H1 (cell line): ENCODE data around the gene PRTN3. TPM values are rescaled to one million over a fixed set of nuclear protein-coding genes. Genes with fewer than 3 reads are reported as not detected.
A peak's percentile ranks its signal among the peaks of the same experiment; 100 is the strongest.

ENCODE experiments used
- CTCF ChIA-PET: fragments of 300-600 bp; sonication (Branson Sonifier 250); formaldehyde crosslinking; loops from one replicate; lab custom pipeline; 2021; ENCODE audit not compliant: partially characterized antibody; lab: Charles Lee
- POLR2A ChIA-PET: fragments of 300-600 bp; sonication (Branson Sonifier 250); formaldehyde crosslinking; loops from one replicate; lab custom pipeline; 2021; ENCODE audit warnings: inconsistent platforms; ENCODE audit not compliant: partially characterized antibody; lab: Charles Lee
- DNase-seq, 2 experiments: peaks; one replicate each; pipeline versions ENCODE4 v3.0.0 to v3.0.0-alpha.2; 2010 to 2022; ENCODE audit warnings: low spot score in 2 of 2, low read depth in 1 of 2, mixed read lengths in 1 of 2
- FAIRE-seq: peaks from 2 replicates; lab custom pipeline; 2011; peaks lifted over from hg19 to GRCh38; lab: Jason Lieb, UNC
- H2AFZ ChIP-seq: 2 replicates; pipeline ENCODE4 v1.8.1; 2012; ENCODE audit warnings: low read length, inconsistent platforms
- H2AK5ac ChIP-seq: 2 replicates; pipeline ENCODE4 v1.6.1; 2013; ENCODE audit warnings: low read depth, low read length
- H2BK120ac ChIP-seq: replicated peaks from 2 replicates; pipeline ENCODE3; 2013; ENCODE audit warnings: low read depth, low read length, inconsistent platforms
- H2BK12ac ChIP-seq: 2 replicates; pipeline ENCODE4 v1.6.1; 2013; ENCODE audit warnings: low read depth, low read length
- H2BK15ac ChIP-seq: 2 replicates; pipeline ENCODE4 v1.6.1; 2013; ENCODE audit warnings: low read length
- H2BK20ac ChIP-seq: 2 replicates; pipeline ENCODE4 v1.6.1; 2013; ENCODE audit warnings: low read length
- H2BK5ac ChIP-seq: 2 replicates; pipeline ENCODE4 v1.6.1; 2013; ENCODE audit warnings: low read depth, low read length
- H3K14ac ChIP-seq: 2 replicates; pipeline ENCODE4 v1.6.1; 2013; ENCODE audit warnings: inconsistent platforms; ENCODE audit not compliant: insufficient read length
- H3K18ac ChIP-seq: 2 replicates; pipeline ENCODE4 v1.6.1; 2013; ENCODE audit warnings: low read length; ENCODE audit errors: extremely low read depth
- H3K23ac ChIP-seq: 2 replicates; pipeline ENCODE4 v1.6.1; 2013; ENCODE audit warnings: inconsistent platforms; ENCODE audit not compliant: insufficient read length
- H3K23me2 ChIP-seq: 2 replicates; pipeline ENCODE4 v1.6.1; 2013; ENCODE audit warnings: low read depth, low read length
- H3K27ac ChIP-seq: 2 replicates; pipeline ENCODE4 v1.6.1; 2011; ENCODE audit warnings: low read depth, low read length, inconsistent platforms
- H3K27me3 ChIP-seq, 4 experiments: replicated peaks in 1 of 4; 1 replicate in 1 of 4; 2 replicates in 3 of 4; pipeline versions ENCODE4 v1.6.1 to v1.8.1; 2011 to 2013; ENCODE audit warnings: low read length in 3 of 4, mild to moderate bottlenecking in 3 of 4, inconsistent platforms in 2 of 4, mixed read lengths in 2 of 4, moderate library complexity in 1 of 4; ENCODE audit not compliant: control insufficient read depth in 3 of 4, insufficient read depth in 3 of 4; ENCODE audit errors: extremely low read depth in 1 of 4
- H3K36me3 ChIP-seq, 4 experiments: 2 replicates each; pipeline versions ENCODE4 v1.6.1 to v1.8.1; 2011 to 2013; ENCODE audit warnings: mild to moderate bottlenecking in 4 of 4, low read length in 3 of 4, moderate library complexity in 2 of 4, control low read depth in 1 of 4, inconsistent platforms in 1 of 4; ENCODE audit not compliant: insufficient read depth in 4 of 4, control insufficient read depth in 2 of 4
- H3K4ac ChIP-seq: replicated peaks from 2 replicates; pipeline ENCODE3; 2013; ENCODE audit warnings: low read length, low read depth, mixed read lengths, inconsistent platforms; ENCODE audit not compliant: insufficient read length
- H3K4me1 ChIP-seq, 4 experiments: replicated peaks in 1 of 4; 1 replicate in 1 of 4; 2 replicates in 3 of 4; pipeline versions ENCODE4 v1.6.1 to v1.8.1; 2011 to 2013; ENCODE audit warnings: low read length in 3 of 4, inconsistent platforms in 2 of 4, mixed read lengths in 1 of 4; ENCODE audit not compliant: insufficient read depth in 4 of 4, control insufficient read depth in 3 of 4
- H3K4me2 ChIP-seq, 2 experiments: 2 replicates each; pipeline versions ENCODE4 v1.6.1 to v1.8.1; 2011 to 2013; ENCODE audit warnings: low read depth in 2 of 2, low read length in 2 of 2, control low read depth in 1 of 2, inconsistent platforms in 1 of 2, mild to moderate bottlenecking in 1 of 2; ENCODE audit not compliant: insufficient read depth in 1 of 2
- H3K4me3 ChIP-seq, 4 experiments: fragments of 200-600, 300-600 bp in 1 of 4; sonication (generic), shearing (Covaris generic), sonication (Bioruptor Twin) in 1 of 4; 2 replicates each; pipeline versions ENCODE4 v1.5.1 to v1.8.1; 2011 to 2016; ENCODE audit warnings: low read length in 4 of 4, low read depth in 3 of 4, control low read depth in 2 of 4, inconsistent platforms in 2 of 4, mild to moderate bottlenecking in 2 of 4, mixed read lengths in 1 of 4, moderate library complexity in 1 of 4; ENCODE audit not compliant: insufficient read depth in 2 of 4; ENCODE audit errors: extremely low read depth in 1 of 4
- H3K56ac ChIP-seq: replicated peaks from 2 replicates; pipeline ENCODE3; 2013; ENCODE audit warnings: low read depth, mild to moderate bottlenecking, mixed read lengths, low read length, inconsistent platforms; ENCODE audit not compliant: insufficient read length
- H3K79me1 ChIP-seq: 2 replicates; pipeline ENCODE4 v1.6.1; 2013; ENCODE audit warnings: low read depth, low read length, control low read depth
- H3K79me2 ChIP-seq, 2 experiments: 2 replicates each; pipeline versions ENCODE4 v1.6.1 to v1.8.1; 2012 to 2013; ENCODE audit warnings: low read length in 2 of 2, mild to moderate bottlenecking in 2 of 2, inconsistent platforms in 1 of 2; ENCODE audit not compliant: insufficient read depth in 2 of 2, control insufficient read depth in 1 of 2
- H3K9ac ChIP-seq, 4 experiments: replicated peaks in 1 of 4; 1 replicate in 1 of 4; 2 replicates in 3 of 4; pipeline versions ENCODE4 v1.6.1 to v1.8.1; 2011 to 2013; ENCODE audit warnings: low read depth in 3 of 4, low read length in 3 of 4, control low read depth in 2 of 4, mild to moderate bottlenecking in 2 of 4, moderate library complexity in 2 of 4, inconsistent platforms in 1 of 4; ENCODE audit errors: extremely low read depth in 1 of 4
- H3K9me3 ChIP-seq, 2 experiments: 2 replicates each; pipeline versions ENCODE4 v1.6.1 to v1.8.1; 2012 to 2013; ENCODE audit warnings: mild to moderate bottlenecking in 2 of 2, moderate library complexity in 2 of 2, control low read depth in 1 of 2, inconsistent platforms in 1 of 2, low read depth in 1 of 2, low read length in 1 of 2, mixed read lengths in 1 of 2; ENCODE audit not compliant: insufficient read depth in 2 of 2
- H4K20me1 ChIP-seq, 2 experiments: replicated peaks in 1 of 2; 2 replicates each; pipeline versions ENCODE3 to v1.8.1; 2011 to 2013; ENCODE audit warnings: inconsistent platforms in 2 of 2, low read length in 2 of 2, mild to moderate bottlenecking in 1 of 2; ENCODE audit not compliant: insufficient read depth in 2 of 2, control insufficient read depth in 1 of 2
- H4K5ac ChIP-seq: 2 replicates; pipeline ENCODE4 v1.6.1; 2013; ENCODE audit warnings: low read length, low read depth, mixed read lengths, inconsistent platforms; ENCODE audit not compliant: insufficient read length
- H4K8ac ChIP-seq: 2 replicates; pipeline ENCODE4 v1.8.0; 2013; ENCODE audit warnings: mild to moderate bottlenecking, moderate library complexity, low read length, inconsistent platforms; ENCODE audit not compliant: insufficient read depth; ENCODE audit errors: extremely low read depth
- H4K91ac ChIP-seq: replicated peaks from 2 replicates; pipeline ENCODE3; 2013; ENCODE audit warnings: low read length, mixed read lengths, inconsistent platforms; ENCODE audit not compliant: insufficient read length
- ATF2 ChIP-seq: IDR thresholded peaks from 2 replicates; pipeline ENCODE4 v1.6.1; 2012; ENCODE audit warnings: low read length, inconsistent platforms
- BRCA1 ChIP-seq: IDR thresholded peaks from 2 replicates; pipeline ENCODE4 v1.6.1; 2012; ENCODE audit warnings: low read depth, low read length, improper control_type of control experiment
- CBX8 ChIP-seq: fragments of 300-800, 300-1000 bp; sonication (generic); IDR thresholded peaks from 2 replicates; pipeline ENCODE4 v1.7.1; 2016; ENCODE audit warnings: low read depth, low read length, borderline replicate concordance
- CHD1 ChIP-seq: IDR thresholded peaks from 2 replicates; pipeline ENCODE4 v1.6.1; 2012; ENCODE audit warnings: low read depth, low read length, improper control_type of control experiment
- CREB1 ChIP-seq: IDR thresholded peaks from 2 replicates; pipeline ENCODE4 v1.6.1; 2012; ENCODE audit warnings: inconsistent platforms
- EGR1 ChIP-seq: IDR thresholded peaks from 2 replicates; pipeline ENCODE4 v1.6.1; 2011; ENCODE audit warnings: low read depth, low read length, borderline replicate concordance
- SP1 ChIP-seq: IDR thresholded peaks from 2 replicates; pipeline ENCODE4 v1.6.1; 2011; ENCODE audit warnings: low read depth, low read length
- SP2 ChIP-seq: IDR thresholded peaks from 2 replicates; pipeline ENCODE4 v1.6.1; 2012; ENCODE audit warnings: mild to moderate bottlenecking, low read length, inconsistent platforms
- TAF7 ChIP-seq: optimal IDR thresholded peaks from 2 replicates; pipeline ENCODE3; 2011; ENCODE audit warnings: low read depth, mild to moderate bottlenecking, inconsistent platforms, low read length, moderate library complexity, borderline replicate concordance
- TCF12 ChIP-seq: IDR thresholded peaks from 2 replicates; pipeline ENCODE4 v1.6.1; 2011; ENCODE audit warnings: low read depth, mild to moderate bottlenecking, low read length
- WGBS, 2 experiments: shearing (Covaris generic) in 1 of 2; methylation state at CpG; one replicate each; pipeline versions ENCODE4 v1.1.6 to v1.1.7; 2013 to 2015; ENCODE audit warnings: low lambda C conversion rate in 2 of 2, mixed read lengths in 2 of 2, inconsistent platforms in 1 of 2, low coverage in 1 of 2, missing lambda C conversion rate in 1 of 2; ENCODE audit not compliant: insufficient replicate concordance in 2 of 2, insufficient coverage in 1 of 2, insufficient read length in 1 of 2; ENCODE audit errors: extremely low coverage in 1 of 2, missing lambda C conversion rate in 1 of 2; 5-methylcytosine and 5-hydroxymethylcytosine counted together
- polyA plus RNA-seq, 7 experiments: library from polyadenylated mRNA; depleted of rRNA in 3 of 7; stranded (reverse) in 5 of 7; unstranded in 2 of 7; fragments of >200 nt in 5 of 7; fragments of 200-250 nt in 2 of 7; gene quantifications; 1 replicate in 5 of 7; 2 replicates in 1 of 7; 4 replicates in 1 of 7; pipeline versions ENCODE4 v1.2.1 to v1.2.3, GENCODE V29; 2011 to 2013; ENCODE audit warnings: missing spikeins in 2 of 7, mixed read lengths in 2 of 7
- total RNA-seq: library from RNA; stranded (reverse); fragmentation: NEBNext Ultra II Directional; extraction: Animal tissue kit (Norgen Biotek cat#: 25700); gene quantifications from 2 replicates; pipeline ENCODE4 v1.2.1, GENCODE V29; 2021

The PRTN3 gene
- total and polyA plus RNA-seq, 2 of the 8 experiments (the other 6 are each of a cell fraction or from before 2014, with no cell fraction given): 0.39 to 2.1 TPM

GRCh38 chr19:892894-893689 lies 52.3 kb downstream of the PRTN3 start, which contains the start of the genes MED16 and RNU6-9:
Gene MED16 (minus strand): TSS chr19:893187. CDS start chr19:891131, 2,056 bp downstream.
Gene RNU6-9 (plus strand): TSS chr19:893484.
- Histone ChIP-seq H3K4ac (no peak within 1 kb of the TSS), H3K27ac (peak within 1 kb of the TSS; percentile 89), H3K36me3 (peaks cover 0 to 13% (median 5%) of the 10 kb centered on the region in 4 experiments; a peak in 3 of 8 replicates), H3K27me3 (no peaks in the 10 kb centered on the region), H4K5ac (peak within 1 kb of the TSS; percentile 97), H3K18ac (peak within 1 kb of the TSS; percentile 90; the same call in 1 of the 2 replicates), H3K14ac (no peak within 1 kb of the TSS), H2AK5ac (no peak within 1 kb of the TSS), H4K20me1 (peaks cover 0 to 15% of the 10 kb centered on the region in 2 experiments), H3K9me3 (no peaks in the 10 kb centered on the region), H2BK5ac (peak within 1 kb of the TSS; percentile 83), H3K4me2 (peak within 1 kb of the TSS; percentile 66 to 70), H3K4me1 (peaks cover 0 to 5% (median under 1%) of the 10 kb centered on the region in 4 experiments; a peak in 3 of 7 replicates), H3K79me2 (no peaks in the 10 kb centered on the region; a peak in 1 of 4 replicates), H3K23me2 (peaks cover 3% of the 10 kb centered on the region; the same call in 1 of the 2 replicates), H2BK15ac (no peak within 1 kb of the TSS), H2AFZ (peak within 1 kb of the TSS; percentile 82; the same call in 1 of the 2 replicates), H4K91ac (no peak within 1 kb of the TSS), H3K9ac (peak within 1 kb of the TSS; percentile 82 to 98 (median 90); a peak in 6 of 7 replicates), H3K79me1 (peaks cover 7% of the 10 kb centered on the region), H3K56ac (peak within 1 kb of the TSS; percentile 62), H3K23ac (no peak within 1 kb of the TSS), H2BK12ac (0 out of 2 replicates have a peak within 1 kb of the TSS, but pooled peaks have one; percentile 27), H2BK120ac (no peak within 1 kb of the TSS), H4K8ac (peak within 1 kb of the TSS; percentile 99), H3K4me3 (peak within 1 kb of the TSS; percentile 75 to 91 (median 78)), H2BK20ac (no peak within 1 kb of the TSS)
- 3% methylated on average over 51 of the region's 69 CpGs; no CpG with 5 or more reads in 1 of the 2 experiments for WGBS, 2 experiments
- CTCF ChIA-PET: interaction anchor here (0.8 to 1.4 kb wide), 7 partner anchors 9 to 301 kb away, joined by 3 to 6 read pairs (median 3); no protein-coding TSS in a partner anchor
- DNase-seq (peak; percentile 78 to 88), FAIRE-seq (no peak)
- POLR2A ChIA-PET: interaction anchor here (0.5 to 8.8 kb wide), 9 partner anchors 14 to 134 kb away, joined by 3 to 82 read pairs (median 4); partner anchors contain the start of gene CNN2
- TF ChIP-seq ATF2 (0 out of 2 replicates have a peak, but pooled peaks have one; percentile 64), SP2 (no peak), CHD1 (no peak), TCF12 (no peak), SP1 (peak; percentile 28; the same call in 1 of the 2 replicates), BRCA1 (no peak), TAF7 (peak; percentile 43), CREB1 (no peak), CBX8 (no peak), EGR1 (no peak)
